WTC11 (cell line): ENCODE data around the gene SLC15A5.

Source experiments
- ATF3 ChIP-seq: sonication (generic); formaldehyde crosslinking; conservative IDR thresholded peaks from 2 replicates; pipeline ENCODE4 v1.8.1; 2022; ENCODE audit warnings: mild to moderate bottlenecking, missing genetic modification reagents
- CTCF ChIP-seq: fragments of 200-600 bp; IDR thresholded peaks from 2 replicates; pipeline ENCODE4 v1.8.0; 2022; ENCODE audit warnings: antibody characterized with exemption
- FOXK1 ChIP-seq: sonication (generic); formaldehyde crosslinking; IDR thresholded peaks from 2 replicates; pipeline ENCODE4 v1.8.0; 2022; ENCODE audit warnings: mild to moderate bottlenecking, moderate library complexity, missing genetic modification reagents
- JUN ChIP-seq: sonication (generic); formaldehyde crosslinking; IDR thresholded peaks from 2 replicates; pipeline ENCODE4 v1.8.0; 2023; ENCODE audit warnings: mild to moderate bottlenecking, missing genetic modification reagents
- MXD4 ChIP-seq: fragments of 250-450 bp; sonication (Bioruptor Pico); IDR thresholded peaks from 2 replicates; pipeline ENCODE4 v1.8.0; 2021; ENCODE audit warnings: mild to moderate bottlenecking, moderate library complexity, borderline replicate concordance
- RORB ChIP-seq: fragments of 250-450 bp; sonication (Bioruptor Pico); IDR thresholded peaks from 2 replicates; pipeline ENCODE4 v1.9.0; 2021; ENCODE audit warnings: mild to moderate bottlenecking
- SMAD3 ChIP-seq: sonication (generic); formaldehyde crosslinking; IDR thresholded peaks from 2 replicates; pipeline ENCODE4 v1.8.0; 2022; ENCODE audit warnings: missing genetic modification reagents, mild to moderate bottlenecking, borderline replicate concordance
- SP1 ChIP-seq: sonication (generic); formaldehyde crosslinking; conservative IDR thresholded peaks from 2 replicates; pipeline ENCODE4 v1.8.1; 2022; ENCODE audit warnings: missing genetic modification reagents
- TCF7 ChIP-seq: sonication (generic); formaldehyde crosslinking; IDR thresholded peaks from 2 replicates; pipeline ENCODE4 v1.8.0; 2022; ENCODE audit warnings: mild to moderate bottlenecking, low read depth, missing genetic modification reagents, moderate library complexity
- USF2 ChIP-seq: sonication (generic); formaldehyde crosslinking; IDR thresholded peaks from 2 replicates; pipeline ENCODE4 v1.8.1; 2023; ENCODE audit warnings: mild to moderate bottlenecking, missing genetic modification reagents, moderate library complexity
- ZNF232 ChIP-seq: sonication (generic); formaldehyde crosslinking; IDR thresholded peaks from 2 replicates; pipeline ENCODE4 v1.8.0; 2022; ENCODE audit warnings: mild to moderate bottlenecking, missing genetic modification reagents

GRCh38 chr12:16155938-16156337 lies 121.5 kb downstream of the SLC15A5 start:
- no peak for TF ChIP-seq MXD4 (CRISPR knock-in tag)
- no peak for TF ChIP-seq ZNF232 (CRISPR knock-in tag)
- TF ChIP-seq JUN (CRISPR knock-in tag), result no peak
- no peak for TF ChIP-seq CTCF
- no peak for TF ChIP-seq FOXK1
- TF ChIP-seq RORB, result no peak
- no peak for TF ChIP-seq USF2 (CRISPR knock-in tag)
- TF ChIP-seq TCF7, result no peak
- no peak for TF ChIP-seq ATF3
- no peak for TF ChIP-seq SP1 (CRISPR knock-in tag)
- no peak for TF ChIP-seq SMAD3
